Calu3 (cell line): ENCODE results near the gene PHF5A. TPM values are rescaled to one million over a fixed set of nuclear protein-coding genes. Genes with fewer than 3 reads are reported as not detected.

Experiments used
- BruUV-seq: library from RNA; stranded (reverse); fragments of 400-500 nt; replicated peaks from 2 replicates; lab custom pipeline; 2021; lab: Mats Ljungman, UMichigan
- CTCF ChIA-PET: fragments of 300-600 bp; sonication (Branson Sonifier 250); formaldehyde crosslinking; loops from one replicate; lab custom pipeline; 2022; ENCODE audit warnings: antibody characterized with exemption; lab: Charles Lee
- DNase-seq: peaks from one replicate; pipeline ENCODE4 v3.0.0; 2022
- H3K27ac Mint-ChIP-seq: one replicate; pipeline ENCODE4 v1.8.0; 2022; ENCODE audit warnings: mixed read lengths; ENCODE audit not compliant: unreplicated experiment
- H3K27me3 Mint-ChIP-seq: one replicate; pipeline ENCODE4 v1.8.0; 2022; ENCODE audit warnings: mixed read lengths; ENCODE audit not compliant: unreplicated experiment
- H3K36me3 Mint-ChIP-seq: one replicate; pipeline ENCODE4 v1.8.0; 2022; ENCODE audit warnings: mild to moderate bottlenecking, moderate library complexity, mixed read lengths; ENCODE audit not compliant: insufficient read depth, unreplicated experiment
- H3K4me1 Mint-ChIP-seq: one replicate; pipeline ENCODE4 v1.8.0; 2022; ENCODE audit warnings: mild to moderate bottlenecking, low read depth, mixed read lengths; ENCODE audit not compliant: unreplicated experiment
- H3K4me3 Mint-ChIP-seq: one replicate; pipeline ENCODE4 v1.8.0; 2022; ENCODE audit warnings: mild to moderate bottlenecking, low read depth, moderate library complexity, mixed read lengths; ENCODE audit not compliant: unreplicated experiment
- H3K9me3 Mint-ChIP-seq: one replicate; pipeline ENCODE4 v1.8.0; 2022; ENCODE audit warnings: low read depth, mixed read lengths; ENCODE audit not compliant: unreplicated experiment
- CTCF ChIP-seq: fragments of 200-600 bp; IDR thresholded peaks from one replicate; pipeline ENCODE4 v1.8.0; 2022; ENCODE audit warnings: antibody characterized with exemption; ENCODE audit not compliant: unreplicated experiment
- intact Hi-C: fragments of 100-400 bp; cut with micrococcal nuclease; formaldehyde crosslinking; loops from one replicate; pipeline ENCODE4 v1.10.0; 2022; ENCODE audit not compliant: unreplicated experiment
- total RNA-seq: library from RNA; stranded (reverse); gene quantifications from 2 replicates; pipeline ENCODE4 v1.2.3, GENCODE V29; 2022

The PHF5A gene
- total RNA-seq, 1 experiment from 2014 or later, result 53.3 TPM

- TF ChIP-seq CTCF, result no peak
- Mint-ChIP-seq H3K4me3 (no peak overlapping the region), H3K4me1 (peaks cover 20% of the 10 kb centered on the region), H3K9me3 (no peaks in the 10 kb centered on the region), H3K27ac (no peak overlapping the region), H3K27me3 (no peaks in the 10 kb centered on the region), H3K36me3 (no peaks in the 10 kb centered on the region)
- intact Hi-C loops, result no loop called here
- no TSS peak for BruUV-seq
- CTCF ChIA-PET, result interaction anchor here (1.5 kb wide), 1 partner anchor 78 kb away, joined by 3 read pairs; no protein-coding TSS in a partner anchor
- DNase-seq, result no peak
Measured at GRCh38 chr22:41481925-41482318, 13.4 kb upstream of the PHF5A start.

- no peak for DNase-seq
- H3K27ac Mint-ChIP-seq, result no peak overlapping the region
Measured at GRCh38 chr22:41481131-41481830, 12.8 kb upstream of the PHF5A start.

GRCh38 chr22:41480397-41480735 is 11.9 kb upstream of the PHF5A start:
- peaks cover 15% of the 10 kb centered on the region for H3K4me1 Mint-ChIP-seq
- no peak overlapping the region for H3K4me3 Mint-ChIP-seq

More at GRCh38 chr22:41481131-41481830, 12.8 kb upstream of the PHF5A start:
- TF ChIP-seq CTCF, result no peak
- H3K4me3 Mint-ChIP-seq, result no peak overlapping the region
- H3K4me1 Mint-ChIP-seq, result peaks cover 15% of the 10 kb centered on the region
- BruUV-seq, result no TSS peak
- H3K27me3 Mint-ChIP-seq, result no peaks in the 10 kb centered on the region
- H3K9me3 Mint-ChIP-seq, result no peaks in the 10 kb centered on the region
- CTCF ChIA-PET, result interaction anchor here (1.5 kb wide), 1 partner anchor 77 kb away, joined by 3 read pairs; no protein-coding TSS in a partner anchor
- intact Hi-C loops, result no loop called here
- no peaks in the 10 kb centered on the region for H3K36me3 Mint-ChIP-seq

GRCh38 chr22:41479671-41480396 is 11.3 kb upstream of the PHF5A start:
- CTCF ChIA-PET, result no interaction called here
- Mint-ChIP-seq H3K27ac (no peak overlapping the region), H3K4me1 (peaks cover 15% of the 10 kb centered on the region), H3K4me3 (no peak overlapping the region), H3K27me3 (no peaks in the 10 kb centered on the region), H3K36me3 (no peaks in the 10 kb centered on the region), H3K9me3 (no peaks in the 10 kb centered on the region)
- intact Hi-C loops, result no loop called here
- no peak for TF ChIP-seq CTCF
- DNase-seq, result no peak
- no TSS peak for BruUV-seq

More at GRCh38 chr22:41480397-41480735, 11.9 kb upstream of the PHF5A start:
- Mint-ChIP-seq H3K27me3 (no peaks in the 10 kb centered on the region), H3K9me3 (no peaks in the 10 kb centered on the region), H3K27ac (no peak overlapping the region), H3K36me3 (no peaks in the 10 kb centered on the region)
- TF ChIP-seq CTCF, result no peak
- no peak for DNase-seq
- no TSS peak for BruUV-seq
- intact Hi-C loops, result no loop called here
- CTCF ChIA-PET, result interaction anchor here (1.5 kb wide), 1 partner anchor 76 kb away, joined by 3 read pairs; no protein-coding TSS in a partner anchor
